Tibial nerve (tissue), 4 donors: Measurements from ENCODE around the gene TXNIP.

Source experiments
- CTCF ChIP-seq, 5 experiments: fragments of 200-600 bp in 3 of 5; fragments of 450-650 bp in 2 of 5; sonication (generic) in 3 of 5; IDR thresholded peaks; one replicate each; pipeline ENCODE4 v1.5.1; 2016 to 2019; ENCODE audit warnings: antibody characterized with exemption in 5 of 5, mild to moderate bottlenecking in 3 of 5, moderate library complexity in 2 of 5
- EP300 ChIP-seq, 2 donors: sonication (generic); formaldehyde crosslinking; IDR thresholded peaks; one replicate each; pipeline ENCODE4 v1.6.1; 2017; ENCODE audit warnings: antibody characterized with exemption in 2 of 2, mild to moderate bottlenecking in 1 of 2
- POLR2A ChIP-seq, 2 donors: fragments of 450-650 bp; IDR thresholded peaks; one replicate each; pipeline ENCODE4 v1.6.1; 2017; ENCODE audit warnings: antibody characterized with exemption in 2 of 2, mild to moderate bottlenecking in 2 of 2, moderate library complexity in 2 of 2

DNA sequence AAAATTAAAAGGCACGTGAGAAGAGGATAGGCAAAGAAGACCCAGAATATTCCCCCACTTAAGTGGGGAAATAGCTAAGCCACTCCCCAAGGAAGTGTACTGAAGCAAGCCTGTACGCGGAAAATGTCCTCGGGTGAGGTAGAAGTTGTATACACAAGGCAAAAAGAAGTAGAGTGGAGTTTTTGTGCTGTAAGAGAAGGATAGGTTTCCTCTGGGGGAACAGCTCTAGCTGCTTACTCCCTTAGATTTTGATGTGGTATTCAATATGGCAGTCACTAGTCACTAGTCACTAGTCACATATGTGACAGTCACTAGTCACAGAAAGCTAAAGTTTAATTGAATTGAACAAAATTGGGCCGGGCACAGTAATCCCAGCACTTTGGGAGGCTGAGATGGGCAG is 7.6 kb downstream of the TXNIP start:
- TF ChIP-seq CTCF (IDR thresholded peaks at IDR 0.05) (no peak), POLR2A (IDR thresholded peaks at IDR 0.05) (no peak), EP300 (IDR thresholded peaks at IDR 0.05) (no peak)
